HAP-1 (cell line): ENCODE results near the gene SCAF8.
"Not testable (repeated sequence)": the region's sequence is repeated elsewhere in the genome, so short reads cannot be mapped to it uniquely, and the experiment has no call there.

Experiments used
- DNase-seq, 2 experiments: peaks; one replicate each; pipeline ENCODE4 v3.0.0-alpha.2; 2016 to 2020; ENCODE audit warnings: low spot score in 2 of 2
- H3K27me3 ChIP-seq: fragments of 250-450 bp; sonication (Bioruptor Pico); 2 replicates; pipeline ENCODE4 v1.5.1; 2020; ENCODE audit warnings: low read depth, mild to moderate bottlenecking, moderate library complexity
- H3K36me3 ChIP-seq: fragments of 250-450 bp; sonication (Bioruptor Pico); replicated peaks from 2 replicates; pipeline ENCODE4 v1.5.1; 2020; ENCODE audit warnings: mild to moderate bottlenecking
- H3K4me1 ChIP-seq: fragments of 250-450 bp; sonication (Bioruptor Pico); 2 replicates; pipeline ENCODE4 v1.5.1; 2020; ENCODE audit warnings: mild to moderate bottlenecking
- H3K4me3 ChIP-seq: fragments of 250-450 bp; sonication (Bioruptor Pico); 2 replicates; pipeline ENCODE4 v1.5.1; 2020; ENCODE audit warnings: mild to moderate bottlenecking, moderate library complexity
- H3K9me3 ChIP-seq: fragments of 250-450 bp; sonication (Bioruptor Pico); 2 replicates; pipeline ENCODE4 v1.5.1; 2020; ENCODE audit warnings: mild to moderate bottlenecking, moderate library complexity
- in situ Hi-C: fragments of 300-500 bp; cut with MboI; formaldehyde crosslinking; loops from 3 replicates; pipeline ENCODE4 v1.14.3; 2020; ENCODE audit warnings: low sequenced_read_pairs, inconsistent platforms, mixed read lengths

Gene SCAF8

DNA sequence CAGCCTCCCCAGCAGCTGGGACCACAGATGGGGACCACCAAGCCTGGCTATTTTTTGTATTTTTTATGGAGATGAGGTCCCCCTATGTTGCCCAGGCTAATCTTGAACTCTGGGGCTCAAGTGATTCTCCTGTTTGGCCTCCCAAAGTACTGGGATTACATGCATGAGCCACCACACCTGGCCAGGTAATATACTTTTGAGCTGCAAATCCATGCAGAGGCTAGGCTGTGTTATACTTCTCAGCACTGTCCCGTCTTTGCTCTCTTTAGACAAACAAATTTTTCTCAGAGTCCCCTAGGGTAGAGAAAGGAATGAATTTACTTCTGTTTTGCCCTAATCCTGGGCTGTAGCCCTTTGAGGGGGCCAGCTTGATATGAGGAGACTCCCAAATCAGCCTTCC lies 13.4 kb upstream of the SCAF8 start:
- no peaks in the 10 kb centered on the region for H3K4me1 ChIP-seq
- no peak overlapping the region for H3K4me3 ChIP-seq
- in situ Hi-C loops: no loop called here
- H3K27me3 ChIP-seq: no peaks in the 10 kb centered on the region
- no peak for DNase-seq
- peaks cover 5% of the 10 kb centered on the region; the same call in 1 of the 2 replicates for H3K9me3 ChIP-seq
- H3K36me3 ChIP-seq: no peaks in the 10 kb centered on the region

DNA sequence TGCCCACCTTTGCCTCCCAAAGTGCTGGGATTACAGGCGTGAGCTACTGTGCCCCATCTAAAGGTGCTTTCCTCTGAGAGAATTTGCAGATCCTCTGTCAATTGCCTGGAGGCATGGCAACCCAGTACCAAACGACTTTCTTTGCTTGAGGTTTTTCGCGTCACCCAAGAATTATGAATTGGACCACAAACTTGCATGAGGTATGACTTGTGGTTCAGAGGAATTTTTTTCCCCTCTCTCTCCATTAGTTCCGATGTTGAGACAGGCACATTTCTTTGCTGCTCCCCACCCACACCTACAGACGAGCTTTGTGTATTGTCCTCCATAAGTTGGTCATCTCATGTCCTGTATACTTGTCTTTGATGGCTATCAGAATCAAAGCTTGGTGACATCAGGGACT lies 11.8 kb upstream of the SCAF8 start:
- Histone ChIP-seq H3K36me3 (no peaks in the 10 kb centered on the region), H3K4me3 (no peak overlapping the region), H3K9me3 (peaks cover 5% of the 10 kb centered on the region; the same call in 1 of the 2 replicates), H3K27me3 (no peaks in the 10 kb centered on the region), H3K4me1 (no peaks in the 10 kb centered on the region)
- in situ Hi-C loops: no loop called here
- DNase-seq: no peak

DNA sequence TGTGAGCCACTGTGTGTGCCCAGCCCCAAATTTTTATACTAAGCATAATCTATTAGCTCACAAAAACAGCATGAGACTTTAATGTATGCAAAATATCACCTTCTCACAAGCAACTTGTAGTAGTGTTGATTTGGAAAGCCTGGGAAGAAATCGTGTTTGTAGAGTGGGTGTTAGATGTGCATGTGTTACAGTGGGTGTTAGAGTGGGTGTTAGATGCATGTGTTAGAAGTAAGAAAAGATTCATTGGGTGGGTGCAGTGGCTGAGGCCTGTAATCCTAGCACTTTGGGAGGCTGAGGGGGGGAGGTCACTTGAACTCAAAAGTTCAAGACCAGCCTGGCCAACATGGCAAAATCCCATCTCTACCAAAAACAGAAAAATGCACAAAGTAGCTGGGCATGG lies 6.3 kb upstream of the SCAF8 start:
- no peaks in the 10 kb centered on the region for H3K9me3 ChIP-seq
- no peaks in the 10 kb centered on the region for H3K27me3 ChIP-seq
- DNase-seq: no peak
- H3K4me3 ChIP-seq: no peak overlapping the region
- peaks cover 3% of the 10 kb centered on the region for H3K4me1 ChIP-seq
- in situ Hi-C loops: no loop called here
- no peaks in the 10 kb centered on the region for H3K36me3 ChIP-seq

DNA sequence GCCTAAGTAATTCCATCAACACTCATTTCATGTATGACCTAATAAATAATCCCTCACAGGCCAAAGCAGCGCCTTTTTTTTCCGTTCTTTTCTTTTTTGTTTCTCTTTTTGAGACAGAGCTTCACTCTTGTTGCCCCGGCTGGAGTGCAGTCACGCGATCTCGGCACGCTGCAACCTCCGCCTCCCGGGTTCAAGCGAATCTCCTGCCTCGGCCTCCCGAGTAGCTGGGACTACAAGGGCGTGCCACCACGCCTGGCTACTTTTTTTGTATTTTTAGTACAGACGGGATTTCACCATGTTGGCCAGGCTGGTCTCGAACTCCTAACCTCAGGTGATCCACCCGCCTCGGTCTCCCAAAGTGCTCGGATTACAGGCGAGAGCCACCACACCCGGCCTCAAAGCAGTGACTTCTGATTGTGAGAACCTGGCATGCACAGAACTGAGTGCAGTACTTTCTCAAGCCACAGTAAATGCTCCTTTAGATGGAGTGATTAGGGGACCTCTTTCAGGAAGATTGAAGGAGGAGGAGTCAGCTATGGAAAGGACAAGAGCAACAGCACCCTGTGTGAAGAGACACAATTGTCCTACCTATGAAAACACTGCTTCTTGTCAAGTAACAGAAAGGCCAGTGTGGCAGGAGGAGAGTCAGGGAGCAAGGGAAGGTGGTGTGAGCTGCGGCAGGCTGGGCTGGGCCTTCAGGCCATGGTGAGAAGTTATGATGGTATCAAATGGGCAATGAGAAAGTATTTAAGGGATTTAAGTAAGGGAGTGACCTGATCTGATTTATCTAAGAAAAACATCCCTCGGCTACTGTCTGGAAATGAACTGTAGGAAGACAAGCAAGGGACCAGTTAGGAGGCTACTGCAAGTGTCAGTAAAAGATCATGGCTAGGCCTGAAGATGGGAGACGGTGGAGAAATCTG lies 1.7 kb upstream of the SCAF8 start:
- H3K4me3 ChIP-seq: no peak overlapping the region
- H3K4me1 ChIP-seq: peaks cover 15% of the 10 kb centered on the region
- DNase-seq: peak in 1 of 2 experiments; percentile 18
- no peaks in the 10 kb centered on the region for H3K27me3 ChIP-seq
- H3K36me3 ChIP-seq: 0 out of 2 replicates have a peak, but pooled peaks cover 5% of the 10 kb centered on the region
- H3K9me3 ChIP-seq: no peaks in the 10 kb centered on the region
- in situ Hi-C loops: no loop called here

DNA sequence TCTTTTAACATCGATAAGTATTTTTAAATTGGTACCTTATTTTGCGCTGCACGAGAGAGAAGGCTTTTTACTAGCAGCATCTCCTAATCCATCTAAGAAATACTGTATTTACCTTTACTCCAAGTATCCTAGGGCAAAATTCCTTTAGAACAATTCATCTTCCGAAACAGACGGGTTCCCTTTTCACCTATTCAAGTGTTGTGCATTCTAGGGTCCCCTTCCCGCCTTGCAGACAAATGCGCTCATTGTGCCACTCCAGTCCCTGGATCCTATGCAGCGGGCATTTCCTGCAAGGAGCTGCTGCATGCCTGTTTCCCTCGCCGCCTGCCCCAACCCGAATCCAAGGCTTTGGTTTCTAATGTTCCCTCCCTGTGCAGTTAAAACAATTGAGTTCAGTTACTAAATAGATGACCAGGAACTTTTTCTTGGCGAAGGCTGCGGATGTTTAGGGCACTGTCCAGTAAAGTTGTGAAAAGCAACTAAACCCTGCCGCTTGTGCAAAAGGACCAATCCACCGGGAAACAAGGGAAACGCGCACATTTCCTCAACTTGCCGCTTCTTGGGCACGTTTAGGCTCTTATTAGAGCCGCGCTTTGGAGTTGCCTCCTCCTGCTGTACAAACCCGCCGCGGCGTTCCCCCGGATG lies 556 bp upstream of the SCAF8 start:
- Histone ChIP-seq H3K4me3 (peak overlapping the region; percentile 94), H3K4me1 (peaks cover 26% of the 10 kb centered on the region), H3K36me3 (0 out of 2 replicates have a peak, but pooled peaks cover 7% of the 10 kb centered on the region), H3K9me3 (no peaks in the 10 kb centered on the region), H3K27me3 (no peaks in the 10 kb centered on the region)
- peak; percentile 62 to 67 for DNase-seq
- in situ Hi-C loops: no loop called here

DNA sequence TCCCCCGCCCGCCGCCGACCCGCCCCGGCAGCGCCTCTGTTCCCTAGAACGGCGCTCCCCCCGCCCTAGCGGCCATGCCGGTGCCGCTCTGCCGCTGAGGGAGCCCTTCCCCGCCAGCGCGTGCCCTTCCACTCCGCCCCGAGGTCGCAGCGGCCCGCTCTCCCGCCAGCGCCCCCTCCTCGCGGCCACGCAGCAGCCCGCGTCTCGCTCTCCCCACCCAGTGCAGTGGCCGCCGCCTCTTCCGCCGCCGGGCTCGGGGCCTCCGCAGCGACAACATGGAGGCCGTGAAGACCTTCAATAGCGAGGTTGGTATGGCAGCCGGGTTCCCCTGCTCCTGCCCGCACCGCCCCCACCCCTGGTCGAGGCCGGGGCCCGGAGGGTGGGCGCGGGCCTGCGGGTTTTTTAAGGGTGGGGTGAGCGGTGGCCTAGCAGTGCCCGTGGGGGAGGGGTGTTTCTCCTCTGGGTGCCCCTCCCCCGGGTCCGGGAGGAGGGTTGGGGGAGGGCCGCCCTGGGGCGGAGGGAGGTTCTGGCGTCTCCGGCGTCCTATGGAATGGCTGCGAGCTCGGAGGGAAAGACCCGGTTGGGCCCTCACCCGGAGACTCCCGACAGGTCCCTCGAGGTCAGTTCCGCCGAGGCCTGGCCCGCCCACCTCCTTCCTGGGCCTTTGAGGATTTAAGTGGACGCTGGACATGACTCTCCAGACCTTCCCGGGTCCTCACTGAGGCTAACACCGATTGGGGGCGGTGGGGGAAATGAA lies 588 bp downstream of the SCAF8 start:
- H3K4me1 ChIP-seq: peaks cover 34% of the 10 kb centered on the region
- H3K36me3 ChIP-seq: 0 out of 2 replicates have a peak, but pooled peaks cover 7% of the 10 kb centered on the region
- peak; percentile 93 to 98 for DNase-seq
- no peaks in the 10 kb centered on the region for H3K9me3 ChIP-seq
- peak overlapping the region; percentile 94 for H3K4me3 ChIP-seq
- in situ Hi-C loops: no loop called here
- no peaks in the 10 kb centered on the region for H3K27me3 ChIP-seq

DNA sequence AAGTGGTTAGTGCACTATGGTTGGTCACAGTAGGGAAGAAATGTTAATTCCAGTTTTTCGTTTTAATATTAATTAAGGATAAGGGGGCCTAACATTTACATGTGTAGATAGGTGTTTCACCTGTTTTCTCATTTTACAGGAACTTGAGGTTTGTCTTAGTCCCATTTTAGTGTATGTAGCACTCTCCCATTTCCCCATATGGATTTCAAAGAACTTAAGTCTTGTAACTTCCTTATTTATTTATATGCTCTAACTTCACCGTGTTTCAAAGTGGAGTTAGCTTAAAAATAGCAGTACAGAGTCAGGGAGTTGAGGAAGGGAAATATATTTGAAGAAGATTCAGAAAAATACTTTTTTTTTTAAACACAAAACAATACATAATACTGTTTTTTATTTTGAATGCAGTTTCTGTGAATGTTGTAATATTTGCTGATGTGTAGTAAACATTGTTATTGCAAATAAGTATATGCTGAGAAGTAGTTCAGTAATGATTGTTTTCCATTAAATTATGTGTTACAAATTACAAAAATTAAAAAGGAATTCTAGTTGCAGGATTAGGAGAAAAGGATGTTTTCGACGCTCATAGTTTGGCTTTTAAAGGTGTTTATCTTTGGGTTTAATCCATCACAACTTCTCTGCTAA lies 3.5 kb downstream of the SCAF8 start:
- no peak overlapping the region for H3K4me3 ChIP-seq
- DNase-seq: no peak
- in situ Hi-C loops: no loop called here
- H3K9me3 ChIP-seq: no peaks in the 10 kb centered on the region
- no peaks in the 10 kb centered on the region for H3K27me3 ChIP-seq
- H3K4me1 ChIP-seq: peaks cover 39% of the 10 kb centered on the region
- H3K36me3 ChIP-seq: peaks cover 9% of the 10 kb centered on the region; the same call in 1 of the 2 replicates

DNA sequence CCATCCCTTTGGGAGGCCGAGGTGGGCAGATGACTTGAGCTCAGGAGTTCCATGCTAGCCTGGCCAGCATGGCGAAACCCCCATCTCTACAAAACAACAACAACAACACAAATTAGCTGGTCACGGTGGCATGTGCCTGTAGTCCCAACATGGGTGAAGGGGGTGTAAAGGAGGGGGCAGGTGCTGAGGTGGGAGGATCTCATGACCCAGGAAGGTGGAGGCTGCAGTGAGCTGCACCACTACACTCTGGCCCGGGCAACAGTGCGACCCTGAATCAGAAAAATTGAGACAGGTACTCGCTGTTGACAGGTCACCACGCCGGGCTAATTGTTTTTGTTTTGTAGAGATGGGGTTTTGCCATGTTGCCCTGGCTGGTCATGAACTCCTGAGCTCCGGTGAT lies 4.2 kb downstream of the SCAF8 start:
- no peak for DNase-seq
- Histone ChIP-seq H3K36me3 (peaks cover 12% of the 10 kb centered on the region; the same call in 1 of the 2 replicates), H3K27me3 (no peaks in the 10 kb centered on the region), H3K4me3 (no peak overlapping the region), H3K9me3 (no peaks in the 10 kb centered on the region), H3K4me1 (peaks cover 33% of the 10 kb centered on the region)
- in situ Hi-C loops: no loop called here

DNA sequence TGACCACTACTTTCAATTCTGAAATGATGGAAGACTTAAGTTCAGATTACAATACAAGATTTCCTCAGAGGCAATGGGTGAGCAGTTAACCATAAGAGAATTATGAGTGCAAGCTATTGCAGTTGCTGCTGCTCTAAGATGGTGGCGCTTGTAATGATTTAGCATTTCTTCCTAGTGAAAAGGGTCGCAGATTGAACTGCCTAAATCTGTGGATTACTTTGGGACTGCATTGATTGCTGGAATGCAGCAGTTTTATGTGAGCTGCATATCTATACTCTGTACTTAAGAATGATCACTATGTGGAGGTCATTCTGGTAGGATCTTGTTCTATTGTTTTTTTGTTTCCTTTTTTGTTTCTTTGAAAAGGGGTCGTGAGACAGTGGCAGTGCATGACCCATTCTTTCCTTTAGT lies 5.3 kb downstream of the SCAF8 start:
- peak; percentile 65 to 93 for DNase-seq
- peaks cover 42% of the 10 kb centered on the region for H3K4me1 ChIP-seq
- H3K36me3 ChIP-seq: peaks cover 12% of the 10 kb centered on the region; the same call in 1 of the 2 replicates
- no peaks in the 10 kb centered on the region for H3K27me3 ChIP-seq
- H3K9me3 ChIP-seq: no peaks in the 10 kb centered on the region
- no peak overlapping the region for H3K4me3 ChIP-seq
- in situ Hi-C loops: no loop called here

DNA sequence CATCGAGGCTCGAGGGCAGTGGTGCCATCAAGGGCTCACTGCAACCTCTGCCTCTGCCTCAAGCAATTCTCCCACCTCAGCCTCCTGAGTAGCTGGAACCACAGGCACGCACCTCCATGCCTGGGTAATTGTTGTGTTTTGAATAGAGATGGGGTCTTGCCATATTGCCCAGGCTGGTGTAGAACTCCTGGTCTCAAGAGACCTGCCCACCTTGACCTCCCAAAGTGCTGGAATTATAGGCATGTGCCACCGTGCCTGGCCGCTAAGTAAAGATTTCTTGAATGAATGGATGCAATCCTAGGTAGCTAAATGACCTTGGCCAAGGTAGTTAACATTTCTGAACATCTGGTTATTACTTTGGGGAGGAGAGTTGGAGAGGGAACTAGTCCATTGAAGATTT lies 7.4 kb downstream of the SCAF8 start:
- Histone ChIP-seq H3K4me3 (no peak overlapping the region), H3K27me3 (no peaks in the 10 kb centered on the region), H3K36me3 (peaks cover 9% of the 10 kb centered on the region; the same call in 1 of the 2 replicates), H3K9me3 (no peaks in the 10 kb centered on the region), H3K4me1 (peaks cover 39% of the 10 kb centered on the region)
- no peak for DNase-seq
- in situ Hi-C loops: no loop called here

DNA sequence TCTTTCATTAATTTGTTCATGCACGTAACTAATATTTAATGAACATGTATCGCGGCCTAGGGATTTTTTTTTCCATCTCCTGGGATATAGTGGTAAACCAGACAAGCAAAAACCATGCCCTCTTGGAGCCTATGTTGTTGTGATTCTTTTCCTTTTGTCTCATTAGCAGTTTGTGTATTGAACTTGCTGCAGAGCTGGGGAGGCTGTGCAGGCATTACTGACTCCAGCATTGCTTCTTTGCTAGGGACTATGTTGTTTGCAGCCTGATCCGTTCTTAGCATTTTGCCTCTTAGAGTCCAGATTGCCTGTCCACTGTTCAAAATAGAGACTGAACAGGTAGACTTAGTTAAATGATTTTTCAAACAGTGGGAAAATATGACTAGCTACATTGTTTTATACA lies 9.7 kb downstream of the SCAF8 start:
- in situ Hi-C loops: no loop called here
- H3K9me3 ChIP-seq: no peaks in the 10 kb centered on the region
- no peaks in the 10 kb centered on the region for H3K27me3 ChIP-seq
- H3K4me3 ChIP-seq: no peak overlapping the region
- peaks cover 5% of the 10 kb centered on the region; the same call in 1 of the 2 replicates for H3K36me3 ChIP-seq
- H3K4me1 ChIP-seq: peaks cover 25% of the 10 kb centered on the region
- DNase-seq: peak in 1 of 2 experiments; percentile 29

DNA sequence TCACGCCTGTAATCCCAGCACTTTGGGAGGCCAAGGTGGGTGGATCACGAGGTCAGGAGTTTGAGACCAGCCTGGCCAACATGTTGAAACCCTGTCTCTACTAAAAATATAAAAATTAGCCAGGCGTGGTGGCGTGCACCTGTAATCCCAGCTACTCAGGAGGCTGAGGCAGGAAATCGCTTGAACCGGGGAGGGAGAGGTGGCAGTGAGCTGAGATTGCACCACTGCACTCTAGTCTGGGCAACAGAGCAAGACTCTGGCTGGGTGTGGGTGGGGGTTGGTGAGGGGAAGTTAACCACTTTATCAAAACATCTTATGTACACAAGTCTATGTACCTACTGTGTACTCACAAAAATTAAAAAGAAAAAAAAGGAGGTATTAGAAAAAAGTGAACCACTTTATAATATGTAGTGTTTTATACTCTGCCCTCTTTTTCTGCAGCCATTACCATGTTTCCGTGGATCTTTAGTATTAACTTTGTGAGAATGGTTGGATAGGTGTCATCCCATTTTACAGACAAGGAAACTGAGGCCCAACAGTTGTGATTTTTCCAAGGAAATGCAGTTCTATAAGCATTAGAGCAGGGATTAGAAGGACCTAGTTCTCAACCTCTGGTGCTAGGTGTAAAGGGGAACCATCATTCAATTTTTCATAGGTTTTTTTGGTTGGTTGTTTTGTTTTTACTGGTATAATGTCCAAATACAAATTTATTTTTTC lies 11.0 kb downstream of the SCAF8 start:
- H3K27me3 ChIP-seq, DNase-seq, H3K4me3 ChIP-seq, in situ Hi-C loops, H3K9me3 ChIP-seq, H3K36me3 ChIP-seq: not testable (repeated sequence)
- H3K4me1 ChIP-seq: peaks cover 16% of the 10 kb centered on the region

DNA sequence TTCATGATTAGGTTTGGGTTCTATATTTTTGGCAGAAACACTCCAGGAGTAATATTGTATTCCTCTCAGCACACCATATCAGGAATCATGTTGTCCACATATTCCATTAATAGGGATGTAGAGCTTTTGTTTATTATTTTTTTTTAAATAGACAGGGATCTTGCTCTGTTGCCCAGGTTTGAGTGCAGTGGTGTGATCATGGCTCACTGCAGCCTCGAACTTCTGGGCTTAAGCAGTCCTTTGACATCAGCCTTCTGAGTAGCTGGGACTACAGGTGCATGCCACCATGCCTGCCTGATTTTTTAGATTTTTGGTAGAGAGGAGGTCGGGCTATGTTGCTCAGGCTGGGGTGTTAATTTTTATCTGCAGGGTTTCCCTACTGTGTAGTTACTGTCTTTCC lies 12.0 kb downstream of the SCAF8 start:
- in situ Hi-C loops: no loop called here
- H3K4me1 ChIP-seq: peaks cover 12% of the 10 kb centered on the region
- H3K4me3 ChIP-seq: no peak overlapping the region
- H3K27me3 ChIP-seq: no peaks in the 10 kb centered on the region
- DNase-seq: no peak
- H3K36me3 ChIP-seq: peaks cover 5% of the 10 kb centered on the region; the same call in 1 of the 2 replicates
- H3K9me3 ChIP-seq: no peaks in the 10 kb centered on the region
